Esophagus muscularis mucosa (tissue), 3 donors: ENCODE results near the gene TEKTIP1.

Experiments
- CTCF ChIP-seq, 3 experiments: fragments of 200-600 bp in 2 of 3; fragments of 450-650 bp in 1 of 3; sonication (generic) in 2 of 3; IDR thresholded peaks; one replicate each; pipeline ENCODE4 v1.5.1; 2017 to 2019; ENCODE audit warnings: antibody characterized with exemption in 3 of 3, mild to moderate bottlenecking in 2 of 3, moderate library complexity in 1 of 3
- EP300 ChIP-seq: sonication (generic); formaldehyde crosslinking; IDR thresholded peaks from one replicate; pipeline ENCODE4 v1.6.1; 2017; ENCODE audit warnings: antibody characterized with exemption

GRCh38 chr19:3492131-3492839 is 46.7 kb upstream of the TEKTIP1 start:
- no peak for TF ChIP-seq EP300
- TF ChIP-seq CTCF (IDR thresholded peaks at IDR 0.05) = no peak
